Activated CD8-positive, alpha-beta T cell treated with anti-CD3 and anti-CD28 coated beads for 36 hours (primary cell): ENCODE measurements around the gene MYO3B. TPM values are rescaled to one million over a fixed set of nuclear protein-coding genes. Genes with fewer than 3 reads are reported as not detected.

Source experiments
- ATAC-seq: fragments of 200-7000 bp; cut with Tn5 transposase; one replicate; pipeline ENCODE4 v1.10.0; 2021; ENCODE audit warnings: mild to moderate bottlenecking, moderate library complexity
- CTCF ChIA-PET: fragments of 350-600 bp; sonication (Branson Sonifier 250); formaldehyde crosslinking; loops from one replicate; lab custom pipeline; 2021; ENCODE audit warnings: antibody characterized with exemption; lab: Charles Lee
- POLR2A ChIA-PET: fragments of 350-600 bp; sonication (Branson Sonifier 250); formaldehyde crosslinking; loops from one replicate; lab custom pipeline; 2021; ENCODE audit warnings: antibody characterized with exemption; lab: Charles Lee
- DNase-seq: peaks from one replicate; pipeline ENCODE4 v3.0.0-alpha.2; 2020
- H3K27ac Mint-ChIP-seq: one replicate; pipeline ENCODE4 v1.8.0; 2021; ENCODE audit warnings: mild to moderate bottlenecking, mixed read lengths
- H3K27me3 Mint-ChIP-seq: one replicate; pipeline ENCODE4 v1.8.0; 2021; ENCODE audit warnings: mixed read lengths
- H3K36me3 Mint-ChIP-seq: one replicate; pipeline ENCODE4 v1.8.0; 2021; ENCODE audit warnings: low read depth, mixed read lengths
- H3K4me1 Mint-ChIP-seq: one replicate; pipeline ENCODE4 v1.8.0; 2021; ENCODE audit warnings: low read depth, mixed read lengths
- H3K4me3 Mint-ChIP-seq: one replicate; pipeline ENCODE4 v1.8.0; 2021; ENCODE audit warnings: mild to moderate bottlenecking, moderate library complexity, mixed read lengths
- H3K9me3 Mint-ChIP-seq: one replicate; pipeline ENCODE4 v1.8.0; 2021; ENCODE audit warnings: mixed read lengths
- intact Hi-C: fragments of 100-400 bp; cut with micrococcal nuclease; formaldehyde crosslinking; loops from one replicate; pipeline ENCODE4 v1.10.0; 2022
- total RNA-seq, 2 experiments: library from RNA; stranded (reverse); gene quantifications; one replicate each; pipeline ENCODE4 v1.2.3, GENCODE V29; 2021
- TF ChIP-seq, protein P1 (sequence below): fragments of 200-600 bp; IDR thresholded peaks from one replicate; pipeline ENCODE4 v1.8.0; 2022; ENCODE audit warnings: antibody characterized with exemption, mild to moderate bottlenecking

The MYO3B gene
- total RNA-seq, 2 experiments from 2014 or later: 0.09 to 0.20 TPM

DNA sequence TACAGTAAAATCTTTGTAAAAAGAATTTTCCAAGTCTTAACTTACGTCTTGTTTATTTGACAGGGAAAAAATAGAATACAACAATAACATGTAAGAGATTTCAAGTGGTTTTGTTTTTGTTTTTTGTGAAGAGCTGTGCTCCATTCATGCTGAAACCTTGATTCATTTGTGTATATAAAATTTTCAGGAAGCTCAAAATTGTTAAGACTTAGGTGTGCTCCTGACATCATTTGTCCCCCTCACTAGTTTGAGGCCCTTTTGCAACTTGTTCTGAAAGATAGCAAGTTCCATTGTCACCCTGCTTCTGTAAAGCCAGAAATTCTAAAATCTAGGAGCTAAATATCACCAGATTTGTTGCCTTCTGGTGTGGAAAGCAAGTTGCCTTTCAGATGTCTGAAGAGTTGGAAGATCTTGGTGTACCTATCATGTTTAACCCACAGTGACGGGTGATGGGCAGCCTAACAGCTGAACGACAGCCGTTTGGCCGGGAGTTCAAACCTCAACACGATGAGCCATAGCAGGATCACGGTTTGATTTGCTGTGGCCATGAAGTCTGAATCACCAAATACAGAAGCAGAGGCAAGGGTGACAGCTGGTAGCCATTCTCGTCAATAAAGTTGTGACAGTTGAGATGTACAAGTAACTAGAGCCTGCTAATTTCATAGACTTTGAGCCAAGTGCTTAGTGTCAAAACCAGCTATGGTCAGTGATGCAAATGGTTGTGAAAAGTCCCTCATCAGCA is 331.7 kb downstream of the MYO3B start:
- DNase-seq (peak; percentile 29), ATAC-seq (no peak)
- TF ChIP-seq, protein P1, sequence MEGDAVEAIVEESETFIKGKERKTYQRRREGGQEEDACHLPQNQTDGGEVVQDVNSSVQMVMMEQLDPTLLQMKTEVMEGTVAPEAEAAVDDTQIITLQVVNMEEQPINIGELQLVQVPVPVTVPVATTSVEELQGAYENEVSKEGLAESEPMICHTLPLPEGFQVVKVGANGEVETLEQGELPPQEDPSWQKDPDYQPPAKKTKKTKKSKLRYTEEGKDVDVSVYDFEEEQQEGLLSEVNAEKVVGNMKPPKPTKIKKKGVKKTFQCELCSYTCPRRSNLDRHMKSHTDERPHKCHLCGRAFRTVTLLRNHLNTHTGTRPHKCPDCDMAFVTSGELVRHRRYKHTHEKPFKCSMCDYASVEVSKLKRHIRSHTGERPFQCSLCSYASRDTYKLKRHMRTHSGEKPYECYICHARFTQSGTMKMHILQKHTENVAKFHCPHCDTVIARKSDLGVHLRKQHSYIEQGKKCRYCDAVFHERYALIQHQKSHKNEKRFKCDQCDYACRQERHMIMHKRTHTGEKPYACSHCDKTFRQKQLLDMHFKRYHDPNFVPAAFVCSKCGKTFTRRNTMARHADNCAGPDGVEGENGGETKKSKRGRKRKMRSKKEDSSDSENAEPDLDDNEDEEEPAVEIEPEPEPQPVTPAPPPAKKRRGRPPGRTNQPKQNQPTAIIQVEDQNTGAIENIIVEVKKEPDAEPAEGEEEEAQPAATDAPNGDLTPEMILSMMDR: no peak
- Mint-ChIP-seq H3K4me3 (no peak overlapping the region), H3K27me3 (peaks cover 19% of the 10 kb centered on the region), H3K36me3 (no peaks in the 10 kb centered on the region), H3K9me3 (no peaks in the 10 kb centered on the region), H3K27ac (no peak overlapping the region), H3K4me1 (peaks cover 35% of the 10 kb centered on the region)
- intact Hi-C loops: no loop called here
- ChIA-PET CTCF (interaction anchor here (0.9 kb wide), 1 partner anchor 305 kb away, joined by 3 read pairs; no protein-coding TSS in a partner anchor), POLR2A (no interaction called here)

DNA sequence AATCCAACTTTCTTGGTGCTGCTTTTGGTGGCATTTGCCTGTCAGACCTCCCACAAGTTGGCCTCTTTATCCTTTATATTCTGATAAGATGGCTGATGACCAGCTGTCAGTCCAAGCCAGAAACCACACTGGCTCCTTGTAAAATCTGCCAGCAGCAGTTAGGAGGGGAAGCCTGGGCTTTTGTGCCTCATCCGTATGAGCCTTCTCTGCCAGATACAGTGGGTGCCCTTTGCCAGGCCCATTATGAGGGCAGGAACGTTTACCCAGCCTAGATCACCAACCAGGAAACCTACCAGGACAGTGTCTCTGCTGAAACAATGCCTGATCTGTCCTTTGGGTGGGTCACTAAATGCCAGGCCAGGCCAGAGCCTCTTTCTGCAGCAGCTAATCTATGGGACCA is 334.3 kb downstream of the MYO3B start:
- ChIA-PET CTCF (no interaction called here), POLR2A (no interaction called here)
- Mint-ChIP-seq H3K36me3 (no peaks in the 10 kb centered on the region), H3K27me3 (peaks cover 9% of the 10 kb centered on the region), H3K27ac (no peak overlapping the region), H3K4me1 (peaks cover 14% of the 10 kb centered on the region), H3K9me3 (no peaks in the 10 kb centered on the region), H3K4me3 (no peak overlapping the region)
- TF ChIP-seq, protein P1: no peak
- DNase-seq (no peak), ATAC-seq (no peak)
- intact Hi-C loops: no loop called here

DNA sequence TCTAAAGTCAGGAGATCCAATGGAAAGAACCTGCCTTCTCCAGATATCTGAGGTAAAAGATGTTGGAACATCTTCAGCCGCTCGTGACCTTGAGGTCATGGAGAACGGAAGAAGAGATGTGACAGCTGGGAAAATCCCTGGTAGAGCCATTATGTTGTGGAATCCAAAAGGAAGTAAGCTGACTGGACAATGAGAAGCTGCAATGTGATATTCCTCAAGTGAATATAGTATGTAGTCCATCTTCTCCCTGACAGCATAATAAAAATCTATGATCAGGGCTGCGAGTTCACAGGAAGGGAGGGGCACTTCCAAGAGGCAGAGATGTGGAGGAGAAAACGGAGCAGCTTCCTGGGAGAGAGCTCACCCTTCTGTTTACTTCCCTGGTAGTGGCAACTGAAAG is 336.2 kb downstream of the MYO3B start:
- POLR2A ChIA-PET: no interaction called here
- Mint-ChIP-seq H3K27me3 (peaks cover 4% of the 10 kb centered on the region), H3K27ac (no peak overlapping the region), H3K4me1 (no peaks in the 10 kb centered on the region), H3K9me3 (no peaks in the 10 kb centered on the region), H3K36me3 (no peaks in the 10 kb centered on the region), H3K4me3 (no peak overlapping the region)
- DNase-seq: no peak
- no peak for ATAC-seq
- CTCF ChIA-PET: no interaction called here
- intact Hi-C loops: no loop called here
- TF ChIP-seq, protein P1: no peak

DNA sequence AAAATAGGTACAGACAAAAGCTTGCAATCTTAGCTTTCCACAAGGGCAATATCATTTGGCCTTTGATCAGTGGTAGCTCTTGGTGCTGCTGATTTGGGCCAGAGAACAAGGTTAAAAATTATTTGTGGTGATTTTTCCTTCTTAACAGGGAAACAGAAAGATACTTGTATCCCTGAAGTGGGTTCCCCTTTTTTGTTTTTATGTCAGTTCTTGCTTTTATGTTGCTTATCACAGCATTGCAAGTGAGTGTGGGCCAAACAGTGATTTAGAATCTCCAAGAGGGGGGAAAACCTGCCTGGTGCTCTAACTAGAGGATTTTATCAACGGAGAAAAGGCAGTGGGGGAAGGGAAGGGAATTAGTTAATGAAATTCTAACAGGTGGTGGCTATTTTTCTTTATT is 339.6 kb downstream of the MYO3B start:
- TF ChIP-seq, protein P1: no peak
- intact Hi-C loops: no loop called here
- POLR2A ChIA-PET: interaction anchor here (0.9 kb wide), 1 partner anchor 11 kb away, joined by 3 read pairs; no protein-coding TSS in a partner anchor
- CTCF ChIA-PET: no interaction called here
- no peaks in the 10 kb centered on the region for H3K36me3 Mint-ChIP-seq
- no peak for ATAC-seq
- no peak for DNase-seq
- no peak overlapping the region for H3K4me3 Mint-ChIP-seq
- H3K9me3 Mint-ChIP-seq: no peaks in the 10 kb centered on the region
- no peak overlapping the region for H3K27ac Mint-ChIP-seq
- no peaks in the 10 kb centered on the region for H3K27me3 Mint-ChIP-seq
- no peaks in the 10 kb centered on the region for H3K4me1 Mint-ChIP-seq

DNA sequence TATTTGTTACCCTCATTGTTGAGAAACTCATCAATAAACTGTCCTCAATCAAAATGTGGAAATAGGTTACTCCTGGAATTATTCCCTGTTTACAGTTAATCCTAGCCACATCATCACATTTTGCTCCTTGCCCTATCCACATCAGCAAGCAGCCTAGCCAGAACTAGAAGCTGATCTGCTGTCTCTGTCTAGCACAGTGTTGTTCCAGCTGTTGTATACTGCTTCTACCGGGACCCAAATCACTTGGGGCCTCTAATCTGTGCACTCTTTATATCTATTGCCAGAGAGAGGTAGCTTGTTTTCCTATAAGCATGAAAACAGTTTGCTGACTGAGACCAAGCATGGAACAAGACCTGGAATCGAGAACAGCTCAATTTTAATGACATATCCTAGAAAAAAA is 341.0 kb downstream of the MYO3B start:
- no peak overlapping the region for H3K4me3 Mint-ChIP-seq
- no peaks in the 10 kb centered on the region for H3K9me3 Mint-ChIP-seq
- TF ChIP-seq, protein P1: no peak
- DNase-seq (no peak), ATAC-seq (no peak)
- POLR2A ChIA-PET: no interaction called here
- H3K36me3 Mint-ChIP-seq: no peaks in the 10 kb centered on the region
- no peaks in the 10 kb centered on the region for H3K27me3 Mint-ChIP-seq
- H3K27ac Mint-ChIP-seq: no peak overlapping the region
- intact Hi-C loops: no loop called here
- CTCF ChIA-PET: interaction anchor here (0.7 to 0.8 kb wide), 2 partner anchors 11 to 294 kb away, joined by 3 read pairs; no protein-coding TSS in a partner anchor
- H3K4me1 Mint-ChIP-seq: no peaks in the 10 kb centered on the region
